ENCODE data around the gene TSPAN32.
"Not testable (repeated sequence)": the region's sequence is repeated elsewhere in the genome, so short reads cannot be mapped to it uniquely, and the experiment has no call there.

TSPAN32 gene

GRCh38 chr11:2276280-2277007, 25.4 kb upstream of the TSPAN32 start:
- H3K4me3 ChIP-seq (ENCODE audit: low read length): no peak overlapping the region
- DNase-seq (ENCODE audit: low read depth, low spot score): no peak

- DNase-seq (ENCODE audit: low read depth, low spot score): no peak
- H3K4me3 ChIP-seq (ENCODE audit: low read length): no peak overlapping the region
Measured at GRCh38 chr11:2277008-2277346, 24.8 kb upstream of the TSPAN32 start.

GRCh38 chr11:2277933-2278523, 23.8 kb upstream of the TSPAN32 start:
- no peak overlapping the region for H3K4me3 ChIP-seq (ENCODE audit: low read length)

GRCh38 chr11:2280208-2280607, 21.6 kb upstream of the TSPAN32 start:
- no peak for DNase-seq (ENCODE audit: low read depth, low spot score)
- no peak overlapping the region for H3K4me3 ChIP-seq (ENCODE audit: low read length)

More at GRCh38 chr11:2277933-2278523, 23.8 kb upstream of the TSPAN32 start:
- DNase-seq (ENCODE audit: low read depth, low spot score): no peak

- DNase-seq (ENCODE audit: low read depth, low spot score); H3K4me3 ChIP-seq (ENCODE audit: low read length): not testable (repeated sequence)
Measured at GRCh38 chr11:2286350-2286749, 15.5 kb upstream of the TSPAN32 start.

GRCh38 chr11:2287091-2287490, 14.7 kb upstream of the TSPAN32 start:
- no peak overlapping the region for H3K4me3 ChIP-seq (ENCODE audit: low read length)
- DNase-seq (ENCODE audit: low read depth, low spot score): no peak

- H3K4me3 ChIP-seq (ENCODE audit: low read length): no peak overlapping the region
- no peak for DNase-seq (ENCODE audit: low read depth, low spot score)
Measured at GRCh38 chr11:2289350-2289749, 12.5 kb upstream of the TSPAN32 start.

GRCh38 chr11:2289859-2290258, 12.0 kb upstream of the TSPAN32 start:
- no peak for DNase-seq (ENCODE audit: low read depth, low spot score)
- H3K4me3 ChIP-seq (ENCODE audit: low read length): no peak overlapping the region

GRCh38 chr11:2290351-2290841, 11.4 kb upstream of the TSPAN32 start:
- H3K4me3 ChIP-seq (ENCODE audit: low read length): no peak overlapping the region
- no peak for DNase-seq (ENCODE audit: low read depth, low spot score)

GRCh38 chr11:2293531-2293971, 8.3 kb upstream of the TSPAN32 start:
- DNase-seq (ENCODE audit: low read depth, low spot score): no peak
- no peak overlapping the region for H3K4me3 ChIP-seq (ENCODE audit: low read length)

- DNase-seq (ENCODE audit: low read depth, low spot score): no peak
- H3K4me3 ChIP-seq (ENCODE audit: low read length): no peak overlapping the region
Measured at GRCh38 chr11:2293984-2294925, 7.6 kb upstream of the TSPAN32 start.

- no peak for DNase-seq (ENCODE audit: low read depth, low spot score)
Measured at GRCh38 chr11:2294926-2295290, 6.9 kb upstream of the TSPAN32 start.

GRCh38 chr11:2295971-2296912, 5.6 kb upstream of the TSPAN32 start:
- H3K4me3 ChIP-seq (ENCODE audit: low read length): no peak overlapping the region
- DNase-seq (ENCODE audit: low read depth, low spot score): no peak

More at GRCh38 chr11:2294926-2295290, 6.9 kb upstream of the TSPAN32 start:
- H3K4me3 ChIP-seq (ENCODE audit: low read length): no peak overlapping the region

- DNase-seq (ENCODE audit: low read depth, low spot score): no peak
- no peak overlapping the region for H3K4me3 ChIP-seq (ENCODE audit: low read length)
Measured at GRCh38 chr11:2296913-2297622, 4.7 kb upstream of the TSPAN32 start.

- no peak overlapping the region for H3K4me3 ChIP-seq (ENCODE audit: low read length)
- no peak for DNase-seq (ENCODE audit: low read depth, low spot score)
Measured at GRCh38 chr11:2297623-2298030, 4.2 kb upstream of the TSPAN32 start.

GRCh38 chr11:2298131-2298794, 3.5 kb upstream of the TSPAN32 start:
- H3K4me3 ChIP-seq (ENCODE audit: low read length): no peak overlapping the region
- no peak for DNase-seq (ENCODE audit: low read depth, low spot score)
